Measurements from ENCODE around the gene NCLN. TPM values are rescaled to one million over a fixed set of nuclear protein-coding genes. Genes with fewer than 3 reads are reported as not detected.

The NCLN gene, protein sequence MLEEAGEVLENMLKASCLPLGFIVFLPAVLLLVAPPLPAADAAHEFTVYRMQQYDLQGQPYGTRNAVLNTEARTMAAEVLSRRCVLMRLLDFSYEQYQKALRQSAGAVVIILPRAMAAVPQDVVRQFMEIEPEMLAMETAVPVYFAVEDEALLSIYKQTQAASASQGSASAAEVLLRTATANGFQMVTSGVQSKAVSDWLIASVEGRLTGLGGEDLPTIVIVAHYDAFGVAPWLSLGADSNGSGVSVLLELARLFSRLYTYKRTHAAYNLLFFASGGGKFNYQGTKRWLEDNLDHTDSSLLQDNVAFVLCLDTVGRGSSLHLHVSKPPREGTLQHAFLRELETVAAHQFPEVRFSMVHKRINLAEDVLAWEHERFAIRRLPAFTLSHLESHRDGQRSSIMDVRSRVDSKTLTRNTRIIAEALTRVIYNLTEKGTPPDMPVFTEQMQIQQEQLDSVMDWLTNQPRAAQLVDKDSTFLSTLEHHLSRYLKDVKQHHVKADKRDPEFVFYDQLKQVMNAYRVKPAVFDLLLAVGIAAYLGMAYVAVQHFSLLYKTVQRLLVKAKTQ
- total RNA-seq = 10 to 100 TPM; 28.4 to 40.4 (median 32.5) TPM

DNA sequence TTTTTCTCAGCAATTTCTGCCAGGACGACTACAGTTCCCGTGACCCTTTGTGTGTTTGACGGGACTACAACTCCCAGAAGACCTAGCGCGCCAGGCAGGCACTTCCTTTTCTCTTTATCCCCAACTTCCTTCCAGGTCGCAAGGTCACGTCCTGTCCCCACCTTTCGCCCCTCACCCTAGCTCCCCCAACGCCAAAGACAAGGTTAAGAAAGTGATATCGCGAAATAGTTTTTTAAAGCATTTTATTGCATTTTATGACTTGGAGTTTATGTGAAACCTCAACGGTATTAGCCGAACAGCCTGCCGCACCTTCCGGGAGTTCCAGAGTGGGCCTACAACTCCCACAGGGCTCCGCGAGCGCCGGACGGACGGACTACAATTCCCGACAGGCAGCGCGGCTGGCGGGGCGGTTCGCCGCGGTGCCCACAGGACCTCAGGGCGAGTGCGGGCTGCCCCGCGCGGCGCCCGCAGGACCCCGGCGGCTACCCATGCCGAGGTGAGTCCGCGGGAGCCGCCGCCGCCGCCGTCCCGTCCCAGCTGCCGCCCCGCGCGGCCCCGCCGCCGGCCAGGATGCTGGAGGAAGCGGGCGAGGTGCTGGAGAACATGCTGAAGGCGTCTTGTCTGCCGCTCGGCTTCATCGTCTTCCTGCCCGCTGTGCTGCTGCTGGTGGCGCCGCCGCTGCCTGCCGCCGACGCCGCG lies at the start of gene NCLN:
Gene NCLN, plus strand, starts transcription at position 470 of the 699 bp plus-strand sequence. Its CDS starts 101 bp downstream, at position 571.
- intact Hi-C loops (cut with DNase I; ENCODE audit: low total_unique reads) = no loop called here
- TF ChIP-seq POLR2A (IDR thresholded peaks at IDR 0.05) = no peak
- TF ChIP-seq, protein P1, sequence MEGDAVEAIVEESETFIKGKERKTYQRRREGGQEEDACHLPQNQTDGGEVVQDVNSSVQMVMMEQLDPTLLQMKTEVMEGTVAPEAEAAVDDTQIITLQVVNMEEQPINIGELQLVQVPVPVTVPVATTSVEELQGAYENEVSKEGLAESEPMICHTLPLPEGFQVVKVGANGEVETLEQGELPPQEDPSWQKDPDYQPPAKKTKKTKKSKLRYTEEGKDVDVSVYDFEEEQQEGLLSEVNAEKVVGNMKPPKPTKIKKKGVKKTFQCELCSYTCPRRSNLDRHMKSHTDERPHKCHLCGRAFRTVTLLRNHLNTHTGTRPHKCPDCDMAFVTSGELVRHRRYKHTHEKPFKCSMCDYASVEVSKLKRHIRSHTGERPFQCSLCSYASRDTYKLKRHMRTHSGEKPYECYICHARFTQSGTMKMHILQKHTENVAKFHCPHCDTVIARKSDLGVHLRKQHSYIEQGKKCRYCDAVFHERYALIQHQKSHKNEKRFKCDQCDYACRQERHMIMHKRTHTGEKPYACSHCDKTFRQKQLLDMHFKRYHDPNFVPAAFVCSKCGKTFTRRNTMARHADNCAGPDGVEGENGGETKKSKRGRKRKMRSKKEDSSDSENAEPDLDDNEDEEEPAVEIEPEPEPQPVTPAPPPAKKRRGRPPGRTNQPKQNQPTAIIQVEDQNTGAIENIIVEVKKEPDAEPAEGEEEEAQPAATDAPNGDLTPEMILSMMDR (IDR thresholded peaks at IDR 0.05) = no peak
- H3K4me3 ChIP-seq (ENCODE audit: low read depth, poor library complexity, severe bottlenecking) = peak within 1 kb of the TSS; percentile 64
- DNase-seq (ENCODE audit: low spot score in 2 of 2) = peak; percentile 94 to 98
- 0 to 1% methylated on average over 21 to 57 of the region's 69 CpGs for WGBS, 2 donors

DNA sequence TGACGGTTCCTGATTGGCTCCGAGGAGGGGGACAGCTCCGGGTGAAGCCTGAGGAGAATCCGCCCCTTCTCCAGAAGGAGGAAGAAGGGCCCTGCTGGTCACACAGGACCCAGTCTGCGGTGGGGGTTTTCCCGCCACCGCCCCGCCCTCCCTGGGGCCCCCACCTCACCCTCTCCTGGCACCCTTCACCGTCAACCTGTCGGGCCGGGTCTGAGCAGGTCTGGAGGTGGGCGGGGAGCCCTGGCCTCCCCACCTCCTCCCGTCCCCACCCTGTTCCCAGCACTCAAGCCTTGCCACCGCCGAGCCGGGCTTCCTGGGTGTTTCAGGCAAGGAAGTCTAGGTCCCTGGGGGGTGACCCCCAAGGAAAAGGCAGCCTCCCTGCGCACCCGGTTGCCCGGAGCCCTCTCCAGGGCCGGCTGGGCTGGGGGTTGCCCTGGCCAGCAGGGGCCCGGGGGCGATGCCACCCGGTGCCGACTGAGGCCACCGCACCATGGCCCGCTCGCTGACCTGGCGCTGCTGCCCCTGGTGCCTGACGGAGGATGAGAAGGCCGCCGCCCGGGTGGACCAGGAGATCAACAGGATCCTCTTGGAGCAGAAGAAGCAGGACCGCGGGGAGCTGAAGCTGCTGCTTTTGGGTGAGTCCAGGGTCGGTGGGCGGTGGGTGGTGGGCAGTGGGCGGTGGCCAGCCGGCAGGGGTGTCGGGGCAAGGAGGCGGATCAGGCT lies 49.6 kb upstream of the NCLN start, which contains the start of gene GNA15:
Gene GNA15, plus strand, starts transcription at position 73 of the 723 bp plus-strand sequence. Its CDS starts 418 bp downstream, at position 491.
- WGBS, 2 donors = 37 to 47% methylated on average over 25 to 32 of the region's 40 CpGs
- DNase-seq (ENCODE audit: low spot score in 2 of 2) = no peak
- TF ChIP-seq POLR2A (IDR thresholded peaks at IDR 0.05) = no peak
- TF ChIP-seq, protein P1 (IDR thresholded peaks at IDR 0.05) = no peak
- H3K4me3 ChIP-seq (ENCODE audit: low read depth, poor library complexity, severe bottlenecking) = peak within 1 kb of the TSS; percentile 52
- intact Hi-C loops (cut with DNase I; ENCODE audit: low total_unique reads) = no loop called here

DNA sequence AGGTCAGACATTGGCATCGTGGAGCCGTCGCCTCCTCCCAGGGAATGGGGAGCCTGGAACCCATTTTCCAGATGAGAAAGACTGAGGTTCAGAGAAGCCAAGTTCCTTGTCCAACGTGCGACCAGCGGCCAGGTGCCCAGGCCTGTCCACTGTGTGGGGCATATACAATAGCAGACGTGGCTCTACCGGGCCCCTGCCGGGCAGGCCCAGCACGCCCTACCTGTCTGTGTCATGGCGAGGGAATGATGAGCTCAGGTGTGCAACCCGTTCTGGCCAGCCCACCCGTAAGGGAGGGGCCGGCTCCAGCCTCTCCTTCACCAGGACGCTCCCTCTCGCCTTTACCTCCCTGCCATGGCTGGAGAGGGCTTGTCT lies 49.1 kb upstream of the NCLN start:
- TF ChIP-seq, protein P1 (IDR thresholded peaks at IDR 0.05) = no peak
- no peak for TF ChIP-seq POLR2A (IDR thresholded peaks at IDR 0.05)
- no peak for DNase-seq (ENCODE audit: low spot score in 2 of 2)
- WGBS, 2 donors = 39 to 42% methylated on average over 16 of the region's 16 CpGs
- H3K4me3 ChIP-seq (ENCODE audit: low read depth, poor library complexity, severe bottlenecking) = peak overlapping the region; percentile 52
- intact Hi-C loops (cut with DNase I; ENCODE audit: low total_unique reads) = no loop called here

DNA sequence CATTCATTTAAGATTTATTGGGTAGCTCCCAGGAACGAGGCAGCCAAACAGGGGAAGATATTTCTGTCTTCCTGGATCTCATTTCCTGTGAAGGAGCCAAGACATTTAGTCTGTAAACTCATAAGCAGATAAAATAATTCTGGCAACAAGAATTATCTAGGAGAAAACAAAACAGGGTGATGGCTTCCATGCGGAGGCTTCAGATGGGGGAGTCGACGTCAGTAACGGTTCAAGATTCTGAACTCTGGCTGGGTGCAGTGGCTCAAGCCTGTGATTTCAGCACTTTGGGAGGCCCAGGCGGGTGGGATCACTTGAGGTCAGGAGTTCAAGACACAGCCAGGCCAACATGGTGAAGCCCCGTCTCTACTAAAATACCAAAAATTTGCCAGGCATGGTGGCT lies 48.6 kb upstream of the NCLN start:
- intact Hi-C loops (cut with DNase I; ENCODE audit: low total_unique reads) = no loop called here
- 16 to 17% methylated on average over 7 of the region's 7 CpGs for whole genome bisulfite sequencing, 2 donors
- DNase-seq (ENCODE audit: low spot score in 2 of 2) = no peak
- no peak for TF ChIP-seq POLR2A (IDR thresholded peaks at IDR 0.05)
- TF ChIP-seq, protein P1 (IDR thresholded peaks at IDR 0.05) = no peak
- no peak overlapping the region for H3K4me3 ChIP-seq (ENCODE audit: low read depth, poor library complexity, severe bottlenecking)

DNA sequence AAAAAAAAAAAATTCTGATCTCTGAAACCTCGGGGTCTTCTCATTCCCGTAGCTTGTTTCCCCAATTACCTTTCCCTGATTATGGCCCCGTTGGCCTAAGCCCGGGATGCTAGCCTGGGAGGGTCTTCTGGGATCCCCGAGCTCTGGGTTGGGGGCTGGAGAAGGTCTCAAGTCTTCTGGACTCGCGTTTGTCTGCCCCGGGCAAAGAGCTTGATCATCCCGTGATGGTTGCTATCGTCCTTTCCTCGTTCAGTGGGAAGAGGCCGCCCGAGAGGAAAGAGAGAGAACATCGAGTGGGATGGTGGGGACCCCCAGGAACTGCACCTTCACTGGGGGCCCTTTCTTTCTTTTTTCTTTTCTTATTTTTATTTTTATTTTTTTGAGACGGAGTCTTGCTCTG lies 47.5 kb upstream of the NCLN start:
- 82 to 84% methylated on average over 15 of the region's 15 CpGs for WGBS, 2 donors
- intact Hi-C loops (cut with DNase I; ENCODE audit: low total_unique reads) = no loop called here
- TF ChIP-seq POLR2A (IDR thresholded peaks at IDR 0.05) = no peak
- TF ChIP-seq, protein P1 (IDR thresholded peaks at IDR 0.05) = no peak
- no peak overlapping the region for H3K4me3 ChIP-seq (ENCODE audit: low read depth, poor library complexity, severe bottlenecking)
- no peak for DNase-seq (ENCODE audit: low spot score in 2 of 2)
